Caco-2 (cell line): ENCODE measurements around the gene TNFRSF4. TPM values are rescaled to one million over a fixed set of nuclear protein-coding genes. Genes with fewer than 3 reads are reported as not detected.

Experiments used
- BruUV-seq: library from RNA; stranded (reverse); fragments of 400-500 nt; replicated peaks from 2 replicates; lab custom pipeline; 2021; lab: Mats Ljungman, UMichigan
- CTCF ChIA-PET: fragments of 300-600 bp; sonication (Branson Sonifier 250); formaldehyde crosslinking; loops from one replicate; lab custom pipeline; 2022; ENCODE audit warnings: antibody characterized with exemption; lab: Charles Lee
- POLR2A ChIA-PET: fragments of 300-600 bp; sonication (Branson Sonifier 250); formaldehyde crosslinking; loops from one replicate; lab custom pipeline; 2022; ENCODE audit warnings: antibody characterized with exemption; lab: Charles Lee
- DNase-seq, 2 experiments: peaks; one replicate each; pipeline versions ENCODE4 v3.0.0 to v3.0.0-alpha.2; 2020 to 2022
- H3K27me3 ChIP-seq: replicated peaks from 2 replicates; pipeline ENCODE4 v1.6.0; 2011; ENCODE audit warnings: low read length; ENCODE audit not compliant: control insufficient read depth, insufficient read depth
- H3K36me3 ChIP-seq: 2 replicates; pipeline ENCODE4 v1.5.1; 2011; ENCODE audit warnings: low read length; ENCODE audit not compliant: control insufficient read depth, insufficient read depth
- H3K4me1 ChIP-seq: fragments of 250-450 bp; sonication (Bioruptor Pico); 2 replicates; pipeline ENCODE4 v1.5.1; 2020; ENCODE audit warnings: mild to moderate bottlenecking
- H3K4me3 ChIP-seq: 2 replicates; pipeline ENCODE4 v1.5.1; 2011; ENCODE audit warnings: low read depth, mild to moderate bottlenecking, control low read depth, low read length
- H3K9me3 ChIP-seq: fragments of 250-450 bp; sonication (Bioruptor Pico); 2 replicates; pipeline ENCODE4 v1.5.1; 2020; ENCODE audit warnings: mild to moderate bottlenecking, moderate library complexity
- H3K27ac Mint-ChIP-seq: one replicate; pipeline ENCODE4 v1.8.0; 2022; ENCODE audit warnings: mixed read lengths; ENCODE audit not compliant: unreplicated experiment
- H3K27me3 Mint-ChIP-seq: one replicate; pipeline ENCODE4 v1.8.0; 2022; ENCODE audit warnings: mixed read lengths; ENCODE audit not compliant: insufficient read depth, unreplicated experiment
- H3K36me3 Mint-ChIP-seq: one replicate; pipeline ENCODE4 v1.8.0; 2022; ENCODE audit warnings: mild to moderate bottlenecking, mixed read lengths; ENCODE audit not compliant: insufficient read depth, unreplicated experiment
- H3K4me1 Mint-ChIP-seq: one replicate; pipeline ENCODE4 v1.8.0; 2022; ENCODE audit warnings: low read depth, mixed read lengths; ENCODE audit not compliant: unreplicated experiment
- H3K4me3 Mint-ChIP-seq: one replicate; pipeline ENCODE4 v1.8.0; 2022; ENCODE audit warnings: mild to moderate bottlenecking, moderate library complexity, mixed read lengths; ENCODE audit not compliant: unreplicated experiment
- H3K9me3 Mint-ChIP-seq: one replicate; pipeline ENCODE4 v1.8.0; 2022; ENCODE audit warnings: mixed read lengths; ENCODE audit not compliant: unreplicated experiment
- intact Hi-C: fragments of 100-400 bp; cut with micrococcal nuclease; formaldehyde crosslinking; loops from one replicate; pipeline ENCODE4 v1.10.0; 2022; ENCODE audit not compliant: unreplicated experiment
- total RNA-seq: library from RNA; stranded (reverse); gene quantifications from 2 replicates; pipeline ENCODE4 v1.2.3, GENCODE V29; 2022
- TF ChIP-seq, protein P1 (sequence below), 2 experiments: fragments of 200-600 bp in 1 of 2; IDR thresholded peaks; 1 replicate in 1 of 2; 2 replicates in 1 of 2; pipeline versions ENCODE4 v1.5.1 to v1.8.0; 2011 to 2022; ENCODE audit warnings: antibody characterized with exemption in 1 of 2, control low read depth in 1 of 2, inconsistent platforms in 1 of 2, low read depth in 1 of 2, low read length in 1 of 2, mild to moderate bottlenecking in 1 of 2, moderate library complexity in 1 of 2; ENCODE audit not compliant: insufficient read depth in 1 of 2, severe bottlenecking in 1 of 2, unreplicated experiment in 1 of 2

TNFRSF4 gene
- total RNA-seq, 1 experiment from 2014 or later, result not detected

DNA sequence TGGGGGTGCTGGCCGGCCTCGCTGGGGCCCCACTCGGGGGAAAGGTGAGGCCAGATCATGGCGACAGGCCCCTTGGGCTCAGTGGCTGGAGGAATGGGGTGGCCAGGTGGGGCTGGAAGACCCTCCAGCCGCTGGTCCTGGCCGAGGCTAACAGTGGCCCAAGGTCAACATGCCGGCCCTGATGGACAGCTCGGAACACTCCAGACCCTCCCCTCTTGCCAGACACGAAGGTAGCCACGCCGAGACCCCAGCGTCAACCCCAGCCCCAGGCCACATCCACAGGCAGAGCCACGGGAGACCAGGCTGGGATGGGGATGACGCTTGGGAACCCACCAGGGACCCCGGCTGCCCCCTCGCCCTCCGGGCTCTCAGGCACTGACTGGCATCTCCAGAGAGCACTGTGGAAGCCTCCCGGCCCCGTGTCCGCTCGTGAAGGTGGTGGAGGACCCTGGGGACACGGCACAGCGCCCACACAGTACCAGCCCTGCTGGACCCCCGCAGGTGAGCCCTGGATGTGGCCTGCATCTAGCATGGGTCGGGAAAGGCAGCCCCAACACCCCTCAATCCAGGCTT lies 33.5 kb upstream of the TNFRSF4 start:
- no peak for DNase-seq
- POLR2A ChIA-PET, result no interaction called here
- Histone ChIP-seq H3K36me3 (no peaks in the 10 kb centered on the region), H3K27me3 (no peaks in the 10 kb centered on the region), H3K4me3 (no peak overlapping the region), H3K4me1 (peaks cover 7% of the 10 kb centered on the region; the same call in 1 of the 2 replicates), H3K9me3 (no peaks in the 10 kb centered on the region)
- BruUV-seq, result no TSS peak
- no peaks in the 10 kb centered on the region for H3K4me1 Mint-ChIP-seq
- no peak overlapping the region for H3K27ac Mint-ChIP-seq
- H3K36me3 Mint-ChIP-seq, result peaks cover 8% of the 10 kb centered on the region
- no peak overlapping the region for H3K4me3 Mint-ChIP-seq
- CTCF ChIA-PET, result interaction anchor here (0.6 kb wide), 1 partner anchor 264 kb away, joined by 7 read pairs; no protein-coding TSS in a partner anchor
- no peaks in the 10 kb centered on the region for H3K27me3 Mint-ChIP-seq
- TF ChIP-seq, protein P1, sequence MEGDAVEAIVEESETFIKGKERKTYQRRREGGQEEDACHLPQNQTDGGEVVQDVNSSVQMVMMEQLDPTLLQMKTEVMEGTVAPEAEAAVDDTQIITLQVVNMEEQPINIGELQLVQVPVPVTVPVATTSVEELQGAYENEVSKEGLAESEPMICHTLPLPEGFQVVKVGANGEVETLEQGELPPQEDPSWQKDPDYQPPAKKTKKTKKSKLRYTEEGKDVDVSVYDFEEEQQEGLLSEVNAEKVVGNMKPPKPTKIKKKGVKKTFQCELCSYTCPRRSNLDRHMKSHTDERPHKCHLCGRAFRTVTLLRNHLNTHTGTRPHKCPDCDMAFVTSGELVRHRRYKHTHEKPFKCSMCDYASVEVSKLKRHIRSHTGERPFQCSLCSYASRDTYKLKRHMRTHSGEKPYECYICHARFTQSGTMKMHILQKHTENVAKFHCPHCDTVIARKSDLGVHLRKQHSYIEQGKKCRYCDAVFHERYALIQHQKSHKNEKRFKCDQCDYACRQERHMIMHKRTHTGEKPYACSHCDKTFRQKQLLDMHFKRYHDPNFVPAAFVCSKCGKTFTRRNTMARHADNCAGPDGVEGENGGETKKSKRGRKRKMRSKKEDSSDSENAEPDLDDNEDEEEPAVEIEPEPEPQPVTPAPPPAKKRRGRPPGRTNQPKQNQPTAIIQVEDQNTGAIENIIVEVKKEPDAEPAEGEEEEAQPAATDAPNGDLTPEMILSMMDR (IDR thresholded peaks at IDR 0.05; ENCODE audit: insufficient read depth in 1 of 2, low read depth in 1 of 2, low read length in 1 of 2, severe bottlenecking in 1 of 2, unreplicated experiment in 1 of 2), result no peak
- intact Hi-C loops, result no loop called here
- no peaks in the 10 kb centered on the region for H3K9me3 Mint-ChIP-seq

DNA sequence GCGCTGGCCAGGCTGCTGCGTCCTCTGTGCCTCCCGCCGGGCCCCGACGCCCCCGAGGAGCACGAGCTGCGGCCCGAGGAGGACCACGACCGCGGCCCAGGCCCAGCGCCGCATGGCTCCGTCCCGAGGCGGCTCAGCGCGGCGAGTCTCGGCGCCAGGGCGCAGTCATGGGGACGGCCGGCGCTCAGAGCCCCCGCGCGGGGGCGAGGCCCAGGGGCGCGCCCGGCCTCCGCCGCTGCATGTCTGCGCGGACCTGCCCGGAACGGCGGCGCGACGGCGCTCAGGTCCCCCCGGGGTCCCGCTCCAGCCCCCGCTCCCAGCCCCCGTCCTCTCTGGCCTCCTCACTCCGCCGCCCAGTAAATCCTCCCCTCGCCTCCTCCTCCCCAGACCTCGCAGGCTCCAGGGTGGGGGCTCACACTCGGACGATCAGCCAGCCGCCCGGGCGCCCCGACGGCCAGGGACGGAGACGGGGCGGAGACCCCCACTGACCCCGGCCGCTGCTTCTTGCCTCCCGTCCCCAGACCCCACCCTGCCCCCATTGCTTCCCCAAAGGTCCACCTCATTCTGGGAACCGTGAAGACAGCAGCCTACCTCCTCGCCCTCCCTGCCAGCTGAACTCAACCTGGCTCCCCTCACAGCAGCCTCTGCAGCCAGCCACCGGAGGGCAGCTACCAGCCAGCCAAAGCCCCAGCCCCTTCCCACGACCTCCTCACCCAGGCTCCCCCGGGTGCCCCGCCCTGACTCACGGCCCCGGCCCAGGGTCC lies 32.8 kb upstream of the TNFRSF4 start, which contains the start of gene C1QTNF12:
TSS of gene C1QTNF12 (minus strand) at position 146 of the 764 bp plus-strand sequence. CDS start at position 114, 32 bp downstream.
- Mint-ChIP-seq H3K27me3 (no peaks in the 10 kb centered on the region), H3K4me1 (no peaks in the 10 kb centered on the region), H3K4me3 (no peak within 1 kb of the TSS), H3K9me3 (no peaks in the 10 kb centered on the region), H3K36me3 (peaks cover 9% of the 10 kb centered on the region), H3K27ac (no peak within 1 kb of the TSS)
- DNase-seq, result no peak
- Histone ChIP-seq H3K27me3 (no peaks in the 10 kb centered on the region), H3K36me3 (no peaks in the 10 kb centered on the region), H3K9me3 (no peaks in the 10 kb centered on the region), H3K4me3 (no peak within 1 kb of the TSS), H3K4me1 (peaks cover 7% of the 10 kb centered on the region; the same call in 1 of the 2 replicates)
- ChIA-PET CTCF (interaction anchor here (0.6 kb wide), 1 partner anchor 264 kb away, joined by 7 read pairs; no protein-coding TSS in a partner anchor), POLR2A (no interaction called here)
- intact Hi-C loops, result no loop called here
- TF ChIP-seq, protein P1 (IDR thresholded peaks at IDR 0.05; ENCODE audit: insufficient read depth in 1 of 2, low read depth in 1 of 2, low read length in 1 of 2, severe bottlenecking in 1 of 2, unreplicated experiment in 1 of 2), result no peak
- no TSS peak for BruUV-seq

DNA sequence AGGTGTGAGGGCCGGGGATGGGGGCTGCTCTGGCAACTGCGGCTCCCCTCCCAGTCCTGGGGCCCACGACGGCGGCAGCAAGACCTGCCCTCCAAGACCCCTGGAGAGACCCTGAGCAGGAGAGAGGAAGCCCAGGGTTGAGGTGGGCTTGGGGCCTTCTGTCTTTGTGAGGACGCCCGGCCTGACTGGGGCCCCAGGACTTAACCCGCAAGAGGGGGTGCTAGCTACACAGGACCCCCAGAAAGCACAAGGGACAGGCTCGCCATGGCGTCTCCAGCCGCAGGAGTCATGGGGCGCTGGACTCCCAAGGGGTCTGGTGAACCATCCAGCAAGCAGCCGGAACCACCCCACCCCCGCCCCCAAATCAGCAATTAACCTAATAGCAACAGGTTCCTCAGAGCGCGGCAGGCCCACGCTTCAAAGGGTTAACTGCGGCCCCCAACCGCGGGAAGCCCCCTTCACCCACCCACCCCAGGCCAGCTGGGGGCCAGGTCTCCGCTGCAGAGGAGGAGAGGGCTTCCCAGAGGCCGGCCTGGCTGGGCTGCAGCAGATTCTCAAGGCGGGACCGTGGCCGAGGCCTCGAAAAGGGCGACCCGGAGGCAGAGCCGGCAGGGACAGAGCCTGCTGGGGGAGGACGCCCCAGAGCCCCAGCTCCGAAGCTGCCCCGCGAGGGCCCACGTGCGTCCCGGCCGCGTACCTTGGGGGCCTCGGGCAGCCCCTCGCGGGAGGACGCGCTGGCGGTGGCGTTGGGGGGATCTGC lies 32.0 kb upstream of the TNFRSF4 start:
- H3K9me3 Mint-ChIP-seq, result no peaks in the 10 kb centered on the region
- no peaks in the 10 kb centered on the region for H3K4me1 Mint-ChIP-seq
- DNase-seq, result no peak
- intact Hi-C loops, result no loop called here
- BruUV-seq, result no TSS peak
- TF ChIP-seq, protein P1 (IDR thresholded peaks at IDR 0.05; ENCODE audit: insufficient read depth in 1 of 2, low read depth in 1 of 2, low read length in 1 of 2, severe bottlenecking in 1 of 2, unreplicated experiment in 1 of 2), result no peak
- H3K36me3 ChIP-seq, result no peaks in the 10 kb centered on the region
- POLR2A ChIA-PET, result no interaction called here
- H3K9me3 ChIP-seq, result no peaks in the 10 kb centered on the region
- CTCF ChIA-PET, result no interaction called here
- no peak overlapping the region for H3K4me3 Mint-ChIP-seq
- no peak overlapping the region for H3K27ac Mint-ChIP-seq
- H3K27me3 Mint-ChIP-seq, result no peaks in the 10 kb centered on the region
- no peak overlapping the region for H3K4me3 ChIP-seq
- H3K36me3 Mint-ChIP-seq, result peaks cover 16% of the 10 kb centered on the region
- no peaks in the 10 kb centered on the region for H3K27me3 ChIP-seq
- H3K4me1 ChIP-seq, result peaks cover 7% of the 10 kb centered on the region; the same call in 1 of the 2 replicates
